HG03196 (cell line): ENCODE data around the gene AP3D1.
"Not testable (repeated sequence)": the region's sequence is repeated elsewhere in the genome, so short reads cannot be mapped to it uniquely, and the experiment has no call there.

Source experiments
- ATAC-seq: cut with Tn5 transposase; IDR thresholded peaks from one replicate; pipeline ENCODE4 v1.9.1; 2021; ENCODE audit not compliant: unreplicated experiment

AP3D1 gene

GRCh38 chr19:2151339-2152229 lies at the start of gene AP3D1:
Gene AP3D1 (minus strand): TSS chr19:2151566. CDS start chr19:2151334, 232 bp downstream.
- ATAC-seq, result peak; percentile 89

- not testable (repeated sequence) for ATAC-seq
Measured at GRCh38 chr19:2200624-2201294, 49.4 kb upstream of the AP3D1 start.

GRCh38 chr19:2199861-2200623 lies 48.7 kb upstream of the AP3D1 start:
- ATAC-seq, result no peak

GRCh38 chr19:2199215-2199614 lies 47.8 kb upstream of the AP3D1 start:
- no peak for ATAC-seq

- ATAC-seq, result no peak
Measured at GRCh38 chr19:2198317-2198716, 47.0 kb upstream of the AP3D1 start.

- ATAC-seq, result no peak
Measured at GRCh38 chr19:2197270-2197669, 45.9 kb upstream of the AP3D1 start.

GRCh38 chr19:2195914-2196313 lies 44.5 kb upstream of the AP3D1 start:
- no peak for ATAC-seq

GRCh38 chr19:2195361-2195760 lies 44.0 kb upstream of the AP3D1 start:
- no peak for ATAC-seq

- no peak for ATAC-seq
Measured at GRCh38 chr19:2194513-2195078, 43.2 kb upstream of the AP3D1 start.

GRCh38 chr19:2193807-2194206 lies 42.4 kb upstream of the AP3D1 start:
- no peak for ATAC-seq

- ATAC-seq, result no peak
Measured at GRCh38 chr19:2192862-2193261, 41.5 kb upstream of the AP3D1 start.

- no peak for ATAC-seq
Measured at GRCh38 chr19:2191456-2192310, 40.3 kb upstream of the AP3D1 start.

GRCh38 chr19:2190848-2191455 lies 39.6 kb upstream of the AP3D1 start:
- no peak for ATAC-seq

GRCh38 chr19:2189880-2190279 lies 38.5 kb upstream of the AP3D1 start:
- ATAC-seq, result no peak

GRCh38 chr19:2188708-2189385 lies 37.5 kb upstream of the AP3D1 start:
- no peak for ATAC-seq

- no peak for ATAC-seq
Measured at GRCh38 chr19:2187159-2187558, 35.8 kb upstream of the AP3D1 start.

GRCh38 chr19:2186071-2186846 lies 34.9 kb upstream of the AP3D1 start:
- no peak for ATAC-seq

- no peak for ATAC-seq
Measured at GRCh38 chr19:2185734-2186070, 34.3 kb upstream of the AP3D1 start.
